ENCODE results near the gene U2AF1L4.

Gene U2AF1L4

GRCh38 chr19:35768082-35768421, 22.8 kb upstream of the U2AF1L4 start:
- H3K4me3 ChIP-seq (ENCODE audit: low read depth, low read length) = no peak overlapping the region
- DNase-seq (ENCODE audit: low read depth, low spot score) = no peak
- CTCF ChIA-PET = no interaction called here
- POLR2A ChIA-PET = no interaction called here
- TF ChIP-seq CTCF (IDR thresholded peaks at IDR 0.05; ENCODE audit: insufficient read depth, low read length, missing control alignments) = no peak

- H3K4me3 ChIP-seq (ENCODE audit: low read depth, low read length) = no peak overlapping the region
- no peak for DNase-seq (ENCODE audit: low read depth, low spot score)
- no peak for TF ChIP-seq CTCF (IDR thresholded peaks at IDR 0.05; ENCODE audit: insufficient read depth, low read length, missing control alignments)
- ChIA-PET POLR2A (interaction anchor here (0.5 kb wide), 1 partner anchor 163 kb away, joined by 3 read pairs; no protein-coding TSS in a partner anchor), CTCF (no interaction called here)
Measured at GRCh38 chr19:35767288-35768081, 22.3 kb upstream of the U2AF1L4 start.

- H3K4me3 ChIP-seq (ENCODE audit: low read depth, low read length) = no peak overlapping the region
- ChIA-PET CTCF (no interaction called here), POLR2A (interaction anchor here (0.5 kb wide), 1 partner anchor 164 kb away, joined by 3 read pairs; no protein-coding TSS in a partner anchor)
- TF ChIP-seq CTCF (IDR thresholded peaks at IDR 0.05; ENCODE audit: insufficient read depth, low read length, missing control alignments) = no peak
- DNase-seq (ENCODE audit: low read depth, low spot score) = no peak
Measured at GRCh38 chr19:35766571-35767104, 21.4 kb upstream of the U2AF1L4 start.

GRCh38 chr19:35764432-35765315, 19.5 kb upstream of the U2AF1L4 start:
- CTCF ChIA-PET = no interaction called here
- no peak for TF ChIP-seq CTCF (IDR thresholded peaks at IDR 0.05; ENCODE audit: insufficient read depth, low read length, missing control alignments)
- POLR2A ChIA-PET = interaction anchor here (1.3 kb wide), 1 partner anchor 16 kb away, joined by 3 read pairs; the partner anchor contains the start of gene LIN37
- H3K4me3 ChIP-seq (ENCODE audit: low read depth, low read length) = no peak overlapping the region
- DNase-seq (ENCODE audit: low read depth, low spot score) = no peak

- TF ChIP-seq CTCF (IDR thresholded peaks at IDR 0.05; ENCODE audit: insufficient read depth, low read length, missing control alignments) = no peak
- POLR2A ChIA-PET = no interaction called here
- DNase-seq (ENCODE audit: low read depth, low spot score) = no peak
- CTCF ChIA-PET = no interaction called here
- H3K4me3 ChIP-seq (ENCODE audit: low read depth, low read length) = no peak overlapping the region
Measured at GRCh38 chr19:35760711-35761349, 15.6 kb upstream of the U2AF1L4 start.
